H1 (cell line): ENCODE results near the gene HLTF. TPM values are rescaled to one million over a fixed set of nuclear protein-coding genes. Genes with fewer than 3 reads are reported as not detected.

ENCODE experiments used
- CTCF ChIA-PET: fragments of 300-600 bp; sonication (Branson Sonifier 250); formaldehyde crosslinking; loops from one replicate; lab custom pipeline; 2021; ENCODE audit not compliant: partially characterized antibody; lab: Charles Lee
- POLR2A ChIA-PET: fragments of 300-600 bp; sonication (Branson Sonifier 250); formaldehyde crosslinking; loops from one replicate; lab custom pipeline; 2021; ENCODE audit warnings: inconsistent platforms; ENCODE audit not compliant: partially characterized antibody; lab: Charles Lee
- DNase-seq, 2 experiments: peaks; one replicate each; pipeline versions ENCODE4 v3.0.0 to v3.0.0-alpha.2; 2010 to 2022; ENCODE audit warnings: low spot score in 2 of 2, low read depth in 1 of 2, mixed read lengths in 1 of 2
- FAIRE-seq: peaks from 2 replicates; lab custom pipeline; 2011; peaks lifted over from hg19 to GRCh38; lab: Jason Lieb, UNC
- H2AFZ ChIP-seq: 2 replicates; pipeline ENCODE4 v1.8.1; 2012; ENCODE audit warnings: low read length, inconsistent platforms
- H2AK5ac ChIP-seq: 2 replicates; pipeline ENCODE4 v1.6.1; 2013; ENCODE audit warnings: low read depth, low read length
- H2BK120ac ChIP-seq: replicated peaks from 2 replicates; pipeline ENCODE3; 2013; ENCODE audit warnings: low read depth, low read length, inconsistent platforms
- H2BK12ac ChIP-seq: 2 replicates; pipeline ENCODE4 v1.6.1; 2013; ENCODE audit warnings: low read depth, low read length
- H2BK15ac ChIP-seq: 2 replicates; pipeline ENCODE4 v1.6.1; 2013; ENCODE audit warnings: low read length
- H2BK20ac ChIP-seq: 2 replicates; pipeline ENCODE4 v1.6.1; 2013; ENCODE audit warnings: low read length
- H2BK5ac ChIP-seq: 2 replicates; pipeline ENCODE4 v1.6.1; 2013; ENCODE audit warnings: low read depth, low read length
- H3K14ac ChIP-seq: 2 replicates; pipeline ENCODE4 v1.6.1; 2013; ENCODE audit warnings: inconsistent platforms; ENCODE audit not compliant: insufficient read length
- H3K18ac ChIP-seq: 2 replicates; pipeline ENCODE4 v1.6.1; 2013; ENCODE audit warnings: low read length; ENCODE audit errors: extremely low read depth
- H3K23ac ChIP-seq: 2 replicates; pipeline ENCODE4 v1.6.1; 2013; ENCODE audit warnings: inconsistent platforms; ENCODE audit not compliant: insufficient read length
- H3K23me2 ChIP-seq: 2 replicates; pipeline ENCODE4 v1.6.1; 2013; ENCODE audit warnings: low read depth, low read length
- H3K27ac ChIP-seq: 2 replicates; pipeline ENCODE4 v1.6.1; 2011; ENCODE audit warnings: low read depth, low read length, inconsistent platforms
- H3K27me3 ChIP-seq, 4 experiments: replicated peaks in 1 of 4; 1 replicate in 1 of 4; 2 replicates in 3 of 4; pipeline versions ENCODE4 v1.6.1 to v1.8.1; 2011 to 2013; ENCODE audit warnings: low read length in 3 of 4, mild to moderate bottlenecking in 3 of 4, inconsistent platforms in 2 of 4, mixed read lengths in 2 of 4, moderate library complexity in 1 of 4; ENCODE audit not compliant: control insufficient read depth in 3 of 4, insufficient read depth in 3 of 4; ENCODE audit errors: extremely low read depth in 1 of 4
- H3K36me3 ChIP-seq, 4 experiments: 2 replicates each; pipeline versions ENCODE4 v1.6.1 to v1.8.1; 2011 to 2013; ENCODE audit warnings: mild to moderate bottlenecking in 4 of 4, low read length in 3 of 4, moderate library complexity in 2 of 4, control low read depth in 1 of 4, inconsistent platforms in 1 of 4; ENCODE audit not compliant: insufficient read depth in 4 of 4, control insufficient read depth in 2 of 4
- H3K4ac ChIP-seq: replicated peaks from 2 replicates; pipeline ENCODE3; 2013; ENCODE audit warnings: low read length, low read depth, mixed read lengths, inconsistent platforms; ENCODE audit not compliant: insufficient read length
- H3K4me1 ChIP-seq, 4 experiments: replicated peaks in 1 of 4; 1 replicate in 1 of 4; 2 replicates in 3 of 4; pipeline versions ENCODE4 v1.6.1 to v1.8.1; 2011 to 2013; ENCODE audit warnings: low read length in 3 of 4, inconsistent platforms in 2 of 4, mixed read lengths in 1 of 4; ENCODE audit not compliant: insufficient read depth in 4 of 4, control insufficient read depth in 3 of 4
- H3K4me2 ChIP-seq, 2 experiments: 2 replicates each; pipeline versions ENCODE4 v1.6.1 to v1.8.1; 2011 to 2013; ENCODE audit warnings: low read depth in 2 of 2, low read length in 2 of 2, control low read depth in 1 of 2, inconsistent platforms in 1 of 2, mild to moderate bottlenecking in 1 of 2; ENCODE audit not compliant: insufficient read depth in 1 of 2
- H3K4me3 ChIP-seq, 4 experiments: fragments of 200-600, 300-600 bp in 1 of 4; sonication (generic), shearing (Covaris generic), sonication (Bioruptor Twin) in 1 of 4; 2 replicates each; pipeline versions ENCODE4 v1.5.1 to v1.8.1; 2011 to 2016; ENCODE audit warnings: low read length in 4 of 4, low read depth in 3 of 4, control low read depth in 2 of 4, inconsistent platforms in 2 of 4, mild to moderate bottlenecking in 2 of 4, mixed read lengths in 1 of 4, moderate library complexity in 1 of 4; ENCODE audit not compliant: insufficient read depth in 2 of 4; ENCODE audit errors: extremely low read depth in 1 of 4
- H3K56ac ChIP-seq: replicated peaks from 2 replicates; pipeline ENCODE3; 2013; ENCODE audit warnings: low read depth, mild to moderate bottlenecking, mixed read lengths, low read length, inconsistent platforms; ENCODE audit not compliant: insufficient read length
- H3K79me1 ChIP-seq: 2 replicates; pipeline ENCODE4 v1.6.1; 2013; ENCODE audit warnings: low read depth, low read length, control low read depth
- H3K79me2 ChIP-seq, 2 experiments: 2 replicates each; pipeline versions ENCODE4 v1.6.1 to v1.8.1; 2012 to 2013; ENCODE audit warnings: low read length in 2 of 2, mild to moderate bottlenecking in 2 of 2, inconsistent platforms in 1 of 2; ENCODE audit not compliant: insufficient read depth in 2 of 2, control insufficient read depth in 1 of 2
- H3K9ac ChIP-seq, 4 experiments: replicated peaks in 1 of 4; 1 replicate in 1 of 4; 2 replicates in 3 of 4; pipeline versions ENCODE4 v1.6.1 to v1.8.1; 2011 to 2013; ENCODE audit warnings: low read depth in 3 of 4, low read length in 3 of 4, control low read depth in 2 of 4, mild to moderate bottlenecking in 2 of 4, moderate library complexity in 2 of 4, inconsistent platforms in 1 of 4; ENCODE audit errors: extremely low read depth in 1 of 4
- H3K9me3 ChIP-seq, 2 experiments: 2 replicates each; pipeline versions ENCODE4 v1.6.1 to v1.8.1; 2012 to 2013; ENCODE audit warnings: mild to moderate bottlenecking in 2 of 2, moderate library complexity in 2 of 2, control low read depth in 1 of 2, inconsistent platforms in 1 of 2, low read depth in 1 of 2, low read length in 1 of 2, mixed read lengths in 1 of 2; ENCODE audit not compliant: insufficient read depth in 2 of 2
- H4K20me1 ChIP-seq, 2 experiments: replicated peaks in 1 of 2; 2 replicates each; pipeline versions ENCODE3 to v1.8.1; 2011 to 2013; ENCODE audit warnings: inconsistent platforms in 2 of 2, low read length in 2 of 2, mild to moderate bottlenecking in 1 of 2; ENCODE audit not compliant: insufficient read depth in 2 of 2, control insufficient read depth in 1 of 2
- H4K5ac ChIP-seq: 2 replicates; pipeline ENCODE4 v1.6.1; 2013; ENCODE audit warnings: low read length, low read depth, mixed read lengths, inconsistent platforms; ENCODE audit not compliant: insufficient read length
- H4K8ac ChIP-seq: 2 replicates; pipeline ENCODE4 v1.8.0; 2013; ENCODE audit warnings: mild to moderate bottlenecking, moderate library complexity, low read length, inconsistent platforms; ENCODE audit not compliant: insufficient read depth; ENCODE audit errors: extremely low read depth
- H4K91ac ChIP-seq: replicated peaks from 2 replicates; pipeline ENCODE3; 2013; ENCODE audit warnings: low read length, mixed read lengths, inconsistent platforms; ENCODE audit not compliant: insufficient read length
- BRCA1 ChIP-seq: IDR thresholded peaks from 2 replicates; pipeline ENCODE4 v1.6.1; 2012; ENCODE audit warnings: low read depth, low read length, improper control_type of control experiment
- EGR1 ChIP-seq: IDR thresholded peaks from 2 replicates; pipeline ENCODE4 v1.6.1; 2011; ENCODE audit warnings: low read depth, low read length, borderline replicate concordance
- GABPA ChIP-seq: IDR thresholded peaks from 2 replicates; pipeline ENCODE4 v1.6.1; 2011; ENCODE audit warnings: mild to moderate bottlenecking, low read length, moderate library complexity, borderline replicate concordance; ENCODE audit not compliant: insufficient read depth
- KDM1A ChIP-seq: fragments of 200-600, 300-600 bp; sonication (generic); IDR thresholded peaks from 2 replicates; pipeline ENCODE4 v1.7.1; 2016; ENCODE audit warnings: mild to moderate bottlenecking, low read length, borderline replicate concordance
- KDM4A ChIP-seq: IDR thresholded peaks from one replicate; pipeline ENCODE4 v1.7.1; 2012; ENCODE audit warnings: low read depth, mild to moderate bottlenecking, moderate library complexity, low read length, inconsistent platforms; ENCODE audit not compliant: severe bottlenecking
- WGBS, 2 experiments: shearing (Covaris generic) in 1 of 2; methylation state at CpG; one replicate each; pipeline versions ENCODE4 v1.1.6 to v1.1.7; 2013 to 2015; ENCODE audit warnings: low lambda C conversion rate in 2 of 2, mixed read lengths in 2 of 2, inconsistent platforms in 1 of 2, low coverage in 1 of 2, missing lambda C conversion rate in 1 of 2; ENCODE audit not compliant: insufficient replicate concordance in 2 of 2, insufficient coverage in 1 of 2, insufficient read length in 1 of 2; ENCODE audit errors: extremely low coverage in 1 of 2, missing lambda C conversion rate in 1 of 2; 5-methylcytosine and 5-hydroxymethylcytosine counted together
- polyA plus RNA-seq, 7 experiments: library from polyadenylated mRNA; depleted of rRNA in 3 of 7; stranded (reverse) in 5 of 7; unstranded in 2 of 7; fragments of >200 nt in 5 of 7; fragments of 200-250 nt in 2 of 7; gene quantifications; 1 replicate in 5 of 7; 2 replicates in 1 of 7; 4 replicates in 1 of 7; pipeline versions ENCODE4 v1.2.1 to v1.2.3, GENCODE V29; 2011 to 2013; ENCODE audit warnings: missing spikeins in 2 of 7, mixed read lengths in 2 of 7
- total RNA-seq: library from RNA; stranded (reverse); fragmentation: NEBNext Ultra II Directional; extraction: Animal tissue kit (Norgen Biotek cat#: 25700); gene quantifications from 2 replicates; pipeline ENCODE4 v1.2.1, GENCODE V29; 2021
- TF ChIP-seq, protein P1 (sequence below): IDR thresholded peaks from 2 replicates; pipeline ENCODE4 v1.6.1; 2012; ENCODE audit warnings: inconsistent platforms

The HLTF gene
- total and polyA plus RNA-seq, 2 of the 8 experiments (the other 6 are each of a cell fraction or from before 2014, with no cell fraction given) = 18.1 to 60.3 TPM

DNA sequence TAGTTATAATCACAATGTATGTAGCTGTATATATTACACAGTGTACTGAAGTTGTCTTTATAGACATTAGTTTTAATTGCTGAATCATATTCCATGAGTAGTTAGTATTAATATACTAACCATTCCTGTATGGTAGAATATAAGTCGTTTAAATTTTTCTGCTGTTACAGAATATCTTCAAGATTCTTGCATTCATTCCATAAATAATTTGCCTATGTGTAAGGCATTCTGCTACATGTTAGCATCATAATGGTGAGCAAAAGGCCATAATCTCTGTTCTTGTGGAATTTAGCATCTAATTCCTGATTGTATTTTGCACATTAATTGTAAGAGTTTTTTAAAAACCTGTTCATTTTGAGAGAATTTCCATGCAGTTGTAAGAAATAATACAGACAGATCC is 80.9 kb downstream of the HLTF start:
- H3K27ac ChIP-seq = no peak overlapping the region
- H2BK20ac ChIP-seq = no peak overlapping the region
- H3K27me3 ChIP-seq = no peaks in the 10 kb centered on the region
- no peak overlapping the region for H3K4me2 ChIP-seq
- FAIRE-seq = no peak
- no peak overlapping the region for H2BK120ac ChIP-seq
- no peak overlapping the region for H3K4me3 ChIP-seq
- ChIA-PET POLR2A (no interaction called here), CTCF (no interaction called here)
- H2BK12ac ChIP-seq = no peak overlapping the region
- H3K36me3 ChIP-seq = peaks cover 0 to 13% (median 5%) of the 10 kb centered on the region in 4 experiments; a peak in 4 of 8 replicates
- no peak overlapping the region for H3K9ac ChIP-seq
- no peak overlapping the region for H3K18ac ChIP-seq
- no peak overlapping the region for H3K56ac ChIP-seq
- H2BK15ac ChIP-seq = no peak overlapping the region
- no peaks in the 10 kb centered on the region for H3K79me1 ChIP-seq
- no peaks in the 10 kb centered on the region for H3K9me3 ChIP-seq
- no peaks in the 10 kb centered on the region for H4K20me1 ChIP-seq
- no peak overlapping the region for H3K14ac ChIP-seq
- no peak overlapping the region for H4K91ac ChIP-seq
- H3K4ac ChIP-seq = no peak overlapping the region
- H2BK5ac ChIP-seq = no peak overlapping the region
- DNase-seq = no peak
- no peak overlapping the region for H2AFZ ChIP-seq
- no peaks in the 10 kb centered on the region for H3K23me2 ChIP-seq
- peaks cover 0 to 9% (median 2%) of the 10 kb centered on the region in 4 experiments; a peak in 2 of 7 replicates for H3K4me1 ChIP-seq
- H4K8ac ChIP-seq = no peak overlapping the region
- no peak overlapping the region for H2AK5ac ChIP-seq
- no peak overlapping the region for H4K5ac ChIP-seq
- 83% methylated on average over 1 of the region's 1 CpG; no CpG with 5 or more reads in 1 of the 2 experiments for WGBS, 2 experiments
- no peaks in the 10 kb centered on the region for H3K79me2 ChIP-seq
- no peak overlapping the region for H3K23ac ChIP-seq
- no peak for TF ChIP-seq EGR1
- TF ChIP-seq GABPA = no peak
- TF ChIP-seq, protein P1, sequence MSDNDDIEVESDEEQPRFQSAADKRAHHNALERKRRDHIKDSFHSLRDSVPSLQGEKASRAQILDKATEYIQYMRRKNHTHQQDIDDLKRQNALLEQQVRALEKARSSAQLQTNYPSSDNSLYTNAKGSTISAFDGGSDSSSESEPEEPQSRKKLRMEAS = no peak
- no peak for TF ChIP-seq KDM4A
- TF ChIP-seq KDM1A = no peak
- no peak for TF ChIP-seq BRCA1
